AG10803 (cell line): Measurements from ENCODE around the gene TMEM132D.

ENCODE experiments used
- DNase-seq: peaks from one replicate; pipeline ENCODE4 v3.0.0; 2010; ENCODE audit warnings: low read depth
- H3K4me3 ChIP-seq: 2 replicates; pipeline ENCODE4 v1.5.1; 2011; ENCODE audit warnings: mild to moderate bottlenecking, low read length, control low read depth
- CTCF ChIP-seq: conservative IDR thresholded peaks from 2 replicates; pipeline ENCODE4 v1.5.1; 2011; ENCODE audit warnings: mild to moderate bottlenecking, low read length, control low read depth, inconsistent platforms

Gene TMEM132D

DNA sequence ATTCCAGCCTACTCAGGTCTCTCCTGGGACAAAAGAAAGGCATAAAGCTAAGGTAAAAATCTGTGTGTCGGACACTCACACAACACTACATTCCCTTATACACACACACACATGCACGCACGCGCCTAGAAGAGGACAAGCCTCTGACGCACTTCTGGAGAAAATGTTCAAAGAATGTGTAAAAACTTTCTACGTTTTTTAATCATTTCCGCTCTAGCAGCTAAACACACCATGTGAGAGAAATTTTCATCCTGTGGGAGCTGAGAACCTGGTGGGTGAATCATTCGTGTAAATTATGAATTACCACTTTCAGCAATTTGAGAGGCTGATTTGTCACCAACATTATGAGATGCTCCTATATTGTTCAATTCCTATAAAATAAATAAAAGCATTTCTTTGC lies 494.5 kb downstream of the TMEM132D start:
- TF ChIP-seq CTCF, result no peak
- no peak for DNase-seq
- H3K4me3 ChIP-seq, result no peak overlapping the region

DNA sequence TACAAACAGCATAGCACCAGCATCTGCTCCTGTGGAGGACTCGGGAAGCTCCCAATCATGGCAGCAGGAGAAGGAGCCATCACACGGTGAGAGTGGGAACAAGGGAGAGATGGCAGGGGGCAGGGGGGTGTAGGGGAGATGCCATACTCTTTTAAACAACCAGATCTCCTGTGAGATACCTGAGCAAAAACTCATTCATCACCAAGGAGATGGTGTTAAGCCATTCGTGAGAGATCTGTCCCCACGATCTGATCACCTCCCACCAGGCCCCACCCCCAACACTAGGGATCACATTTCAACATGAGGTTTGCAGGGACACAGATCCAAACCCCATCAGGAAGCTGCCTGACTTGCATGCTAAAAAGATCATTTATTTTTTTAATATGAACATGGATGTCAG lies 499.3 kb downstream of the TMEM132D start:
- H3K4me3 ChIP-seq, result no peak overlapping the region
- DNase-seq, result no peak
- no peak for TF ChIP-seq CTCF

GRCh38 chr12:129401572-129401971 lies 502.3 kb downstream of the TMEM132D start:
- DNase-seq, result no peak
- no peak for TF ChIP-seq CTCF
- no peak overlapping the region for H3K4me3 ChIP-seq

- no peak overlapping the region for H3K4me3 ChIP-seq
Measured at GRCh38 chr12:129394177-129394825, 509.5 kb downstream of the TMEM132D start.

DNA sequence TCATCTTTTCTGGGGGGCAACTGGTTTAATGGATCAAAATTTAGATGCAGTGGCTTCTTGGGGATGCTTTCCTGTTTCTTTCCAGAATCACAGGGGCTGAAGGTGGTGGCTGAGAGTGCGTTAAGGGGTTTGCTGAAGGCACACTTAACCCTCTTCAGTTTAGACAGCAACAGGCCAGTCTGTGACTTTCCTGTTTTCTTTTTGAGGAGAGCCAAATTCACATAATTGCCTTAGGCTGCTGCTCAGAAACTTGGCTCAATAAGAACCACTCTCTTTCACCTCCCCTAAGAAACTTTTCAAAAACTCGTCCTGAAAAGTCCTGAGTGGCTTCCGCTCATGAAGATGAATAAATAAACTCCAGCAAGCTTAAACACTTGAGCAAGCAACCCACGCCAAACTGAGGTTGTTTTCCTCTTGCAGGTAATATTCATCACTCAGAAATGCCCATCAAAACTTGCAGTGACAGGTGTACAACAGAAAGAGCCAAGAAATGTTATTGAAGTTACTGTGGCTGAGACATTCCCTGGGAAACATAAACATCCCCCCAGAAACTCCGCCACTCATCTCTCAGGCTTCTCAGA lies 510.4 kb downstream of the TMEM132D start:
- H3K4me3 ChIP-seq, result no peak overlapping the region
- DNase-seq, result no peak
- TF ChIP-seq CTCF, result no peak

More at GRCh38 chr12:129394177-129394825, 509.5 kb downstream of the TMEM132D start:
- no peak for TF ChIP-seq CTCF
- no peak for DNase-seq

DNA sequence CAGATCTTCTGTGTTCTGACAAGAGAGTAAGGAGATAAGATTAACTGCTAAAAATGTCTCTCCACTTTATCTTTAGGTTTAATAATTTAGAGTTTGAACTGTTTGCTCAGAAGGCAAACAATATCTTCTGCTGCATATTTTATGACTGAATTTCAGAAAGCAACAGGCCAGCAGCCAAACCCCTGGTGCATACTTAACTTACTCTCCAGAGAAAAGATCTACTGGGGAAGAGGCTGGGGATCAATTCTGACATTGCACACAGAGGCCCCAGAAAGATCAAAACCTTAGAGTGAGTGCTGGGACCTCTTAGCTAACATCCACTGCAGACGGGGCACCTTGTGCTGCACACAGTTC lies 518.2 kb downstream of the TMEM132D start:
- H3K4me3 ChIP-seq, result no peak overlapping the region
- no peak for DNase-seq
- TF ChIP-seq CTCF, result no peak

- TF ChIP-seq CTCF, result no peak
- DNase-seq, result no peak
- H3K4me3 ChIP-seq, result no peak overlapping the region
Measured at GRCh38 chr12:129383956-129384355, 519.9 kb downstream of the TMEM132D start.
